Superior temporal gyrus (tissue), 1 donor: ENCODE data around the gene PPFIA1.

Source experiments
- DNase-seq: peaks from one replicate; pipeline ENCODE4 v3.0.0-alpha.2; 2016; ENCODE audit errors: extremely low spot score

Gene PPFIA1

DNA sequence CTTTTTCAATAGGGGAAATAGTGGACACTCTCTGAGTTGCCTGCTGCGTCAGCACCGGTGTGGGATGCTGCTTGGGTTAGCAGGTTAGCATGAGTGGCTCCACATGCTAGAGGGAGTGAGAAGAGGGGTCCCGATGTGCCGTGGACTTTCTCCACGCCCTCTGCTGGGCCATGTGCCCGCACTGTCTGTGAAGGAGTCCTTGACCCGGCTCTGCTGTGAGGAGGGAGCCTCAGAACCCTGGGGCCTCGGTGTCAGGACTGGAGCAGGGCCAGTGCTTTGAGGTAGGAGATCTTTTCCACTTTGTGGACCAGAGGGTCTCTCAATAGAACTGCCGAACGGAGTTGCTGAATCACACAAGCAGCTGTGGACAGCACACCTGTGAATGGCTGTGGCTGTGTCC is 142.7 kb downstream of the PPFIA1 start:
- DNase-seq, result no peak

DNA sequence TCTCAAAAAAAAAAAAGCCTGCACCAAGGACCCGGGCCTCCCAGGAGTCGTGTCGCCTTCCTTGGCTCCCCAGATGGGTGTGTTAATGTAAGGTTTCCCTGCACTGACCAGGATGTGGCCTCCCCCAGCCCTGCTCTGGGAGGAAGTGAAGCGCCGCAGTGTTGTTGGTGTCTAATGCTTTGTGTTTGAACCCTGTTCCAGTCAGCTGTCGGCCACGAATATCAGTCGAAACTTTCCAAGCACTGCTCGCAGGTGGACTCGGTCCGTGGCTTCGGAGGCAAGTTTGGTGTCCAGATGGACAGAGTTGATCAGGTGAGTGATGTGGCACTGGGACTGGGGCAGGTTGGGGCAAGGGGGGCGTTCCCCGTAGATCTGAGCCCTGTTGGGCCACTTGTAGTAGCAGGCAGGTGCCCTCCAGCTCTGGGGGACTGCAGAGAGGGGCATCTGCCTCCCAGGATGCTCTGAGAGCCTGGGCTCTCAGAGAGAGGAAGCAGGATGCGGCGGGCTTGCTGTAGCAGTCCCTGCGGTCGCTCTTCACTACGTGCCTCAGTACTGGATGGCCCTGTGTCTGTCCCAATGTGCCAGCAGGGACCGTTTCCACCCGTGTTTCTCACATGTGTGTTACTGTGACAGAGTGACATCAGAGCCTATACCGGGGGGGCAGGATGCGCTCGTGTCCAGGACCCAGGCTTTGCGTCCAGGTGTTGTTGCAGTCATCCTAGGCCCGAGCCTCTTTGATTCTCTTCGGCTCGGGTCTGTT is 144.0 kb downstream of the PPFIA1 start:
- DNase-seq, result no peak

DNA sequence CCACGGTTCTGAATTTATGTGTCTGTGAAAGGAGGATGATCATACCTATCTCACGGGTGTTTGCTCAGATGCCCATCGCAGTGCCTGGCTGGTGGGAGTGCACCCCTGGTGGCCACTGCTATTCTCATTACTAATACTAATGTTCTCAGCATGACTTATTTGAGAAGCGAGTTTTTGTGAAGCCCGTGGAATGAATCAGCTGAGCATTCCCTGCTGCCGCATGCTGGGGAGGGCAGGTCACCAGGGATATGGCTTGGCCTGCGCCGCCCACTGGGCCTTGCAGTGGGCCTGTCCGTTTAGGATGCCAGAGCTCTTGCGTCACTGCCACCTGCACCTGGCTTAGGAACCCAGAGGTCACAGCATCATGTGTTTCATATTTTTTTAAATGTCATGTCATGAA is 144.7 kb downstream of the PPFIA1 start:
- no peak for DNase-seq

DNA sequence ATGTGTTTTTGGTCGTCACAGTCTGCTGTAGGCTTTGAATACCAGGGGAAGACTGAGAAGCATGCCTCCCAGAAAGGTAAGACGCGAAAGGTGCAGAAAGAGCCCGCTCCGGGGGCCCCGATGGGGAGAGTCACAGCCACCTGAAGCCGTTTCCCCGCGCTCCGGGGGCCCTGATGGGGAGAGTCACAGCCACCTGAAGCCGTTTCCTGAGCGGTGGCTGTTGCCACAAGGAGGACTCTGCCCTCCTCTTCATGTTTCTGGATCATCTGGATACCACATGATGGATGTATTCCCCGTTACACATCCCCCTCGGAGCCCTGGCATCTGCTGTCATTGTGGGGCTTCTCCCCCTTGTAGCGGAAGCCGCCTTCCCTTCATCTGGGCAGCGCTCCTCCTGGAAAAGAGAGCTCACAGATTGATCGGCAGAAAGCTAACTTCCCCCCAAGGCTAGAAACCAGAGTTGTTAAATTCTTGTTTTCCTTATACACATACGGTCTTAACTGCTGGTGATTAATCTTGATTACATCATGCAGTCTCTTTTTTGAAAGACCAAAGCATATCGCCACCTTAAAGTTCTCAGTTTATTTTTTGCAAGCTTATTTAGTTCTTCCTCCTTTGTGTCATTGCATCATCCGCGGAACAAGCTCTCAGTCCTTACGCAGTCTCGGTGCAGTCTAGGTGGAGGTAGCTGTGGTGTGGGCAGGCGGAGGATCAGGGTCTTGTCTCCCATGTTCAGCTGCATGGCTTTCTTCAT is 145.3 kb downstream of the PPFIA1 start:
- DNase-seq, result no peak

DNA sequence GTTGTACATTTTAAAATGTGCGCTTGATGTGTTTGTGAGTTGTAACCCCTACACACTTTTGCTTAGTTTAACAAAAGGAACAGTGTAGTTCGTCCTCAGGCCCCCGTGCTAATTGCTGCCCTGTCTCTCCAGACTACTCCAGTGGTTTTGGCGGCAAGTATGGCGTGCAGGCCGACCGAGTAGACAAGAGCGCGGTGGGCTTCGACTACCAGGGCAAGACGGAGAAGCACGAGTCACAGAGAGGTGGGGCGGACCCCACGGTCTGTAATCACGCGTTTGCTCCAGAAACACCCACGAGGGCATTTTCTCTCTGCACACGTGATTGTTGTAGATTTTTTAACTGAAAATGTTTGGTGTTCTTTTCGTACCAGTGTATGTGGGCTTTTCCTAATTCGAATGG is 146.4 kb downstream of the PPFIA1 start:
- DNase-seq, result no peak

DNA sequence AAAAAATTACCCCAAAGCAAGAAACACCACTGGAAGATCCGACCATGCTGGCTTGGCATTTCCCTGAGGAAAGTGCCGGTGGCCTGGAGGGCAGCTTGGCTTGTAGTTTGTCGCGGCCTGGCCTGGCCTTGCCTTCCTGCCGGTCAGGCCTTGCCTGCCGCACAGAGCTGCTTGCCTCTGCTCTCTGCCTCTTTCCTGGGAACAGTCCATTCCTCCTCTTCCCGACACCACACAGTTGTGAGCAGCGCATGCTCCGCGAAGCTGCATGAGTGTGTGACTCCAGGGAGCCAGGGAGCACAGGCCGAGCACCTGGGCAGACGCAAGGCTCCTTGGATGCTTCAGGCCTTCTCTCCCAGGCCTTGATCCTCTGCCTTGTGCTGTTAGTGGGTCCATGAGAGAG is 147.6 kb downstream of the PPFIA1 start:
- no peak for DNase-seq

DNA sequence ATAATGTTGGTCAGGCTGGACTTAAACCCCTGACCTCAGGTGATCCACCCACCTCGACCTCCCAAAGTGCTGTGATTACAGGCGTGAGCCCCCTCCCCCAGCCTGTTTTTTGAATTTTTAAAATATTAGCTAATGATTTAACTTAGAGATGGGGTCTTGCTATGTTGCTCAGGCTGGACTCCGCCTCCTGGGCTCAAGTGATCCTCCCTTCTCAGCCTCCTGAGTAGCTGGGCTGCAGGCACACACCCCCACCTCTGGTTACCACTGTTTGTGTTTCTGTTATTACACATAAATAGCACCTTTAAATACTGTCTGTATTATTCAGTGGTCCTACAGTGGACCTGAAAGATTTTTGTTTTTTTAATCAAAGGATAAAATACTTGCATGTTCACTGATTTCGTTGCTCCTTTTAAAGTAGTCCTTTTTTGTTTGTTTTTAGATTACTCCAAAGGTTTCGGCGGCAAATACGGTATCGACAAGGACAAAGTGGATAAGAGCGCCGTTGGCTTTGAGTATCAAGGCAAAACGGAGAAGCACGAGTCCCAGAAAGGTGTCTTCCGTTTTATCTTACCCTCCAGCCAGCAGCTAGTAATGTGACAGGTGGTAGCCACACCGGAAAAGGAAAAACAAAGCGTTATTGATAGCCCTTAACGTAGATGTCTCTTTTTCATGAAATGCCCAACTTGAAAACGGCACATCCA is 149.0 kb downstream of the PPFIA1 start:
- no peak for DNase-seq

DNA sequence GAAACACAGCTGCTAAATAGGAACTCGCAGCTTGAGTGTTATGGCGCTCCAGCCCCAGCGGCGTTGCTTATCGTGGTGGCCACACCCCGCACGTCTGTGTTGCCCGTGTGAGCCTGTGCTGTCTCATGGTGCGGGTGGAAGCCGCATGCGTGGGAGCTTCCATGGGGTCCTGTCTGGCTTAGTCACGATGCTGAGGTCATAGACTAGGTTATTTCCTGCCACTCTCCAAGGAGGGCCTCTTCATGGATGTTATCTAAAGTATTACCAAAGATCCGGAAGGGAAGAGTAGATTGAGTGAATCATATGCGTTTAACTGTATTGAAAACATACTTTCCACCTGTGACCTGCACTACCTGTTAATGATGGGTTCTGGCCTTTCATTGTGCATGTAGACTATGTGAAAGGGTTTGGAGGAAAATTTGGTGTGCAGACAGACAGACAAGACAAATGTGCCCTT is 149.5 kb downstream of the PPFIA1 start:
- no peak for DNase-seq

DNA sequence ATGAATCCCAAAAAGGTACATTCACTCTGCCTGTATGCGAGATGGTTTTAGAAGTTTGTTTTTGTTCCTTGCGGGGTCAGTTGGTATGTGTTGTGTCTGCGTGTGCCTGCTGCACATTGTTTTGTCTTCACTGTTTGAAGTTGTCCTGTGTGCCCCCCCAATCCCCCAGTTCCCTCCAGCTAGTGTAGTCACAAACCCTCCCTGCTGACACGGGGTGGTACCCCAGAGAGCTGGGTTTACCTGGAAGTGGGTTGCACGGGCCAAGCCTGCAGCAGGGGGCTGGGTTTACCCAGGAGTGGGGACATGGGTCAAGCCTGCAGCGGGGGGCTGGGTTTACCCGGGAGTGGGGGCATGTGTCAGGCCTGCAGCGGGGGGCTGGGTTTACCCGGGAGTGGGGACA is 150.0 kb downstream of the PPFIA1 start:
- DNase-seq, result no peak

DNA sequence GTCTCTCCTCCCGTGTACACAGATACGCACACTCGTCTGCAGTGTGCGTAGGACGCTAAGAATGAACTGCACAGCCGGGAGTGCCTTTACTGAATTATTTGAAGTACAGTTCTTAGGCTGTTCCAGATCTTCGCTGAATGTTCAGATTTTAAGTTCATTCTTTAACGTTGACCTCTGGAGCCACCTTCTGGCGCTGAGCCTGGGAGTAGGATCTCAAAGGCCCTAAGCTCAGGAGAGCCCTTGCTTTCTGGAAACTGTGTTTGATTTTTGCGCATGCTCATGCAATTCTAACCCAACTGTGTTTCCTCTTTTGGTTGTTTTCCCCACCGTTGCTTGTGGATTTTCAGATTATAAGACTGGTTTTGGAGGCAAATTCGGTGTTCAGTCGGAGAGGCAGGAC is 150.6 kb downstream of the PPFIA1 start:
- no peak for DNase-seq

DNA sequence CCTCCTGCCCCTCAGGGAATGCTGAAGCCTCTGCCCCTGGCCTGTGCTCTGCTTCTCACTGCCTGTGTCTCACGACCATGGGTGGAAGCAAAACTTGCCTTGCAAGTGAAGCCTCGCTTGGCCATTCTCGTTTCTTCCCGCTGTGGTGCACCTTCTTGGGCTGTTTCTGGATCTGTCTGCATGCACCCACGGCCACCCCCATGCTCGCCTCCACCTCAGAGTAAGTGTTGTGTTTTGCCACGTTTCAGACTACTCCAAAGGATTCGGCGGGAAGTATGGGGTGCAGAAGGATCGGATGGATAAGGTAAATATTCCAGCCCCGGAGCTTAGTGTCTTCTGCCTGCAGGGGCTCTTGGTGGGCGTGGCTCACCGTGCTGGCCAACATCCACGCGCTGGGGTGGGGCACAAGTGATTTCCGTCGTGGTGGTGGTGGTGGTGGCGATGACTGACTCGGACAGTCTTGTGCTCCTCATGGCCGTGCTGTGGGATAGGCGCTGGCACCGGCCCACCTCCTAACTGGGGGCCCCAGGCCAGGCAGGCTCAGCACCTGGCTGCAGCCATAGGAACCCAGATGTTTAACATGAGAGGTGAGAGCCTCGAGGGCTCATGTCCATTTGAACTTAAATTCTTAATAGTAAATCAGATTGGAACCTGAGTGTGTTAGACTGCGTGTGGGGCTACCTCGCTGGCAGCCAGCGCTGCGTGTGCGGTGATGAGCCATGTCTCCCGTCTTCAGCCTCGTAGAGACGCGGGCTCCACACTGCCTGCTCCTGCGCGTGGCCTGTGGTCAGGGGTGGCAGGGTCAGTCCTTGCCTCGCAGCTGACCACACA is 152.4 kb downstream of the PPFIA1 start:
- DNase-seq, result no peak

DNA sequence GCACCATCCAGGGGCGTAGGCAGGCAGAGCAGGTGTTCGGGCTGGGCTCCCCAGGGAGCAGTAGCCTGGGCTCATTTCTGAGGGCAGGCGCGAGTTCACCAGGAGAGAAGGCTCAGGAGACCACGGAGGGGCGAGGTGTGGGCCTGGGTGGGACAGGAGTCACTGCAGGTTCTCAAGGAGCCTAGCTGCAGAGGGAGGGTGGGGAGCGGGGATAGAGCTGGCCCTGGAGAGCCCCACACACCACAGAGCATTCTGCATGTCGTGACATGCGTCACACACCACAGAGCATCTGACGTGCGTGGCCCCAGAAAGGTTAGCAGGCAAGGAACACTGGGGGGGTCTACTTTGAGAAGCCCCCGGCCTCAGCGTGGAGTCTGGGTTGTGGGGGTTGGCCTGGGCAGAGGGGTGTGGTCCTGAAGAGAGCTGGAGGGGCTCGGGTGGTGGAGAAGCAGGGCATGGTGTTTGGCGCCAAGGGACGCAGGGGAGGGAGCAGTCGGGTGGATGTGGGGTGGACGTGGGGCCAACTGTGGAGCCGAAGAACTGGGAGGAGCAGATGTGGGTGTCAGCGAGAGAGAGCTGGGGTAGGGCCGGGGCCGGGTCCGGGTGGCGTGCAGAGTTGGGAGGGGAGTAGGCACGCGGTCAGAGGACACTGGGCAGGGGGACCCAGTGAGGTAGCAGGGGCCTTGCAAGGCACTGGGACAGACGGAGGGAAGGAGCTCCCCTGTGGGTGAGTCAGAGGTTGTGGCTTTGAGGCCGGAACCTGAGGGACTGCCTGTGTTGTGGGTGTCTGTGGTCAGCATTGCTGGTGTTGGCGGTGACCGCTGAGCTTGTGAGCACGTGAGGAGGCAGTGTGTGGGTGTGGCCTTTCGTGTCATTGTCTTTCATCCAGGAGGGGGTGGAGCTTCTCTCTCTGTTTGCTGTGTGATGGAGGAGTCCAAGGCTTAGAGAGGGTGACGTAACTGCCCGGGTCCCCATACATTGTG is 153.3 kb downstream of the PPFIA1 start:
- no peak for DNase-seq

DNA sequence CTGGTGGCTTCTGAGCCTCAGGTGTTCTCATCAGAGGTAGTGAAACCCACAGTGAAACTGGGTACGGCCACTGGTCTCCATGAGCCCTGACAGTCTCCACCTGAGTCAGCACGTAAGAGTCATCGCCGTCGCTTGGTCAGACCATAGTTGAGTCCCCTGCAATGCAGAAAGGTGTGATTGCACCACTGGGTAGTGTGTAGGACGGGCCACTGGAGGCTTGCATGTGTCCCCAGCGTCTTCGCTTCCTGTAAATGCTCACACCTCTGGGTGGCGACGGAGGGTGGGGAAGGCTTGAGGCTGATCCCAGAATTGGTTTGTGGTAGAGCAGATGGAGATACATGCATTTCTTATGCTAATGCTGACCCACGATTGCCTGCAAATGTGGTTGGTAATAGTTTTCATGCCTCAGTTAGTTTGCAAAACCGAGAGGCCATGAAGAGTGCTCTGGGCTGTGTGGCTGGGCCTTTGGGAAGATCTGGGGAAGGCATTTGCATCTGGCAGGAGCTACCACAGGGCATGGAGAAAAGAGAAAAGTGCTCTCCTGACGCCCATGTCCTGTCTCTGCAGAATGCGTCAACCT is 154.4 kb downstream of the PPFIA1 start:
- no peak for DNase-seq

DNA sequence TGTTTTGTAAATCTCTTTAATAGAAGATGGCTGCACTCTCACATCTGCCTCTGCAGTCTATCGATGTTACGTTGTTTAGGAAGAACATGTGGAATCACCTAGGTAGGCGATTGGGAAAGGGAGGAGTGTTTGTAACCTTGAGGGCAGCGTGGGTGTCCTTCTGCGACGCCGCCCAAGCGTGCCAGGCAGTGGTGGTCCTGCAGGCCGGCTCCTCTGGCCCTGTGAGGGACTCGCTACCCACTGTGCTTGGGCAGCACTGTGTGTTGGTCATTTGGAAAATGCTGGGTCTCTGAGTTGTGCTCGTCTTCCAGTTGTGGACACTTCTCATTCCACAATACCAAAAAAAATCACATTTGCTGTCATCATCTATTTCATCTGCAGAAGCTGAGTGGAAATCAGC is 156.9 kb downstream of the PPFIA1 start:
- no peak for DNase-seq

DNA sequence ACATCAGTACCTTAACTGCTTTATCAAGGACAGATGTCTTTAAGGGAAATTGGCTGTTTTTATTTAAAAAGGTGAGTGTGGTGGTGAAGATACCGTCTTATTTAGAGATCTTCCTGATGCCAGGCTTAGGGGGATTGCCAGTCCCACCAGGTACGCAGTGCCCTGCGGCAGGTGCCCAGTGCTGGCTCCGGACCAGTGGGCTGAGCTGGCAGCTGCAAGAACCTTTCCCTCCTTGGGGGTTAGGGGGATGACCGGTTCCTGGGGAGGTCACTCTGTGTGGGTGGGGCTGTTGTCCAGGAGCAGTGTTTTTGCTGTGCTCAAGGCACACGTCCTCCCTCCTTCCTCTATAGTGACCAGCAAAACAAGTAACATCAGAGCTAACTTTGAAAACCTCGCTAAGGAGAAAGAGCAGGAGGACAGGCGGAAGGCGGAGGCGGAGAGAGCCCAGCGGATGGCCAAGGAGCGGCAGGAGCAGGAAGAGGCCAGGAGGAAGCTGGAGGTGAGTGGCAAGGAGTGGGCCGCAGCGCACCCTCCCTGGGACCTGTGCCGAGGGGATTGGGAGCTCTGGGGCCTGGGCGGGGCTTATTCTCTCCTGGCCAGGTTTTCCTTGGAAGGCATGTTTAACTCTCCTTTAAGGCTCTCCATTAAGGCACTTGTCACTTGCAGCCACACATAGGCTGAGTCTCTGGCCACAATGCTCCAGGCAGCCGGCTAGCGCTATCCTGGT is 158.4 kb downstream of the PPFIA1 start:
- DNase-seq, result no peak

DNA sequence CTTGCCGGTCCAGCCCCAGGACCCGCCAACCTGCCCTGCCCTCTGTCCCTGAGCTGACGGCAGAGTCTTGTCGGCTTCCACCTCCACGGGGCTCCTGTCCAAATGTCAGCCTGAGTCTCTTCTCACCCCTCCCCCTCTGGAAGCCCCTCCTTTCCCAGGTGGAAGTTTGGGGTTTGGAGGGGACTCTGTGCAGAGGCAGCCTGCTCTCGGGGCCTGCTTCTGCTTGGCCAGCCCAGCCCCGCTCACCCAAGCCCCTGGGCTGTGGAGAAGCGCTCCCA is 158.9 kb downstream of the PPFIA1 start:
- DNase-seq, result no peak

DNA sequence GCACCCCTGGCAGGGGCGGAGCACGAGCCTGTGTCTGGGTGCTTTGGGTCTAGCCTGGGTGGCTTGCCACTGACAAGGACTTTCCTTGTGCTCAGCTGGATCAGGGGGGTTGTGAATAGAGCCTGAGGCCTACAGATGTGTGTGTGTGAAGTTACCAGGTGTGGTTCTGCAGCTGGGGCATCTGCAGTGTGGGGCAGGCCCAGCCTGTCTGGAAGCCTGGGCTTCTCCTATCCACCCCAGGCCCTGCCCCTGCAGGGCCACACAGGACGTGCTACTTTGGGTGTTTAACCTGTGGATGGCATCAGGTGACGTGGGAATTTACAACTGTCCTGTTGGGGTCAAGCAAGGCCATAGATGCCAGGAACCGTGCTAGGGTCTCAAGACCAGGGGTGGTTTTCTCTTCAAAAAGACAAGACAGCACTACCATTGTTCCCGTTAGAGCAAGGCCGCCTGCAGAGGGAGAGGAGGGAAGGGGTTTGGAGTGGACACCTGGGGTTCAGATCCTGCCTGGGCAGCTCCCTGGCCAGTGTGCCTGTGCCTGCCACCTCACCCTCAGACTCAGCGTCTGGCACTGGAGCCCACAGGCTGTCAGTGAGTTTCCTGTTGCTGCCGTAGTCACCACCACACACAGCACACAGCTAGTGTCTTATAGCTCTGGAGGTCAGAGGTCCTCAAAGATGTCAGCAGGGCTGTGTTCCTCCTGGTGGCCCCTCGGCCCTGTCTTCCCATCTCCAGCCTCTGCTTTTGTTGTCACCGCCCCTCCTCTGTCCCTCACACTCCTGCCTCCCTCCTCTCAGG is 159.4 kb downstream of the PPFIA1 start:
- no peak for DNase-seq

DNA sequence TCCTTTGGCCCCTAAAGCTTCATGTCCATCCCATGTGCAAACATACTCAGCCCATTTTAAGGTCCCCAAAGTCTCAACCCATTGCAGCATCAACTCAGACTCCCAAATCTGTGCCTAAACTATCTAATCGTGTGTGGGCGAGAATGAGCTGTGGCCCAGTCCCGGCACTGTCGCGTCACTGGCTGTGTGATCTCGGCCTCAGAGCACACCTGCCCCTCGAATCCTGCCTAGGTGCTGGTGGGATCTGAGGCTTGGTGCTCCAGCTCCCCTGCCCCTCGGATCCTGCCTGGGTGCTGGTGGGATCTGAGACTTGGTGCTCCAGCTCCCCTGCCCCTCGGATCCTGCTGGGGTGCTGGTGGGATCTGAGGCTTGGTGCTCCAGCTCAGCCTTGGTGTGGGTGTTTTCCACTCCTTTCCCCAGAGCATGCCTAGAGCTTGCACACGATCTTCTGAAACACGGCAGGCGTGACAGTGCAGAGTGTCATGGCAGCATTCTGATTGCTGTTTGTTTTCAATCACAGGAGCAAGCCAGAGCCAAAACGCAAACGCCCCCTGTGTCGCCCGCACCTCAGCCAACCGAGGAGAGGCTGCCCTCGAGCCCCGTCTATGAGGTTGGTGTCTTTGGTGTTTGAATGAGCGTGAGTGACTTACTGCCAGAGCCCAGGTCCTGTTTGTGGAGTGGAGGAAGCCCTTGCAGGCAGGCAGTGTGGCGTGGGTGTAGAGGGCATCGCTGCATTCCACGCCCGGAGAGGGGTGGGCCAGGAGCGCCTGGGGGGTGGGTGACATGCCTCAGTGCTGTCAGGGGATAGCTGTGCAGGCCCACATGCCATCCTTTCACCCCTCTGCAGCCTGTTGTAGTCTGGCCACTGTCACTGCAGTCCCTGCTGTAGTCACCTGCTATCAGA is 160.4 kb downstream of the PPFIA1 start:
- DNase-seq, result no peak
